ENCODE data around the gene DDX28.

DNA sequence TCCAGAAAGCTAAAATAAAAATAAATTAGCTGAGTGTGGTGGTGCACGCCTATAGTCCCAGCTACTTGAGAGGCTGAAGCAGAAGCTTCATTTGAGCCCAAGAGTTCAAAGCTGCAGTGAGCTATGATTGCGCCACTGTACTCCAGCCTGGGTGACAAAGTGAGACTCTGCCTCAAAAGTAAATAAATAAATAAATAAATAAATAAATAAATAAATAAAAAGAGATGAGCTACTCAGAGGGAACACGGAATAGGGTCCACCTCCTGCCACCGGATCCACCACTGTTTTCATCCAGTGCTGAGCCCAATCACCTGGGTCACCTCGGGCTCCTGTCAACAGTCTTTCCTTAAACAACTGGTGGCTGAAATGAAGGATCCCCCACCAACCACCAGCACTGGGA lies 36.1 kb downstream of the DDX28 start:
- TF ChIP-seq POLR2AphosphoS5 (IDR thresholded peaks at IDR 0.05; ENCODE audit: low read depth, low read length) (no peak), POLR2A (IDR thresholded peaks at IDR 0.05; ENCODE audit: low read depth, low read length) (no peak), SPI1 (IDR thresholded peaks at IDR 0.05; ENCODE audit: low read depth, low read length) (no peak), PAX5 (IDR thresholded peaks at IDR 0.05; ENCODE audit: insufficient read depth, low read length, severe bottlenecking) (no peak), TAF1 (IDR thresholded peaks at IDR 0.05; ENCODE audit: low read depth, low read length) (no peak)
